HepG2 (cell line): ENCODE measurements around the gene CHCHD6.

Source experiments
- CTCF ChIP-seq: sonication (generic); formaldehyde crosslinking; IDR thresholded peaks from 2 replicates; pipeline ENCODE4 v1.5.0; 2020; ENCODE audit warnings: mild to moderate bottlenecking, missing genetic modification reagents, moderate library complexity
- EZH2 ChIP-seq: conservative IDR thresholded peaks from 2 replicates; pipeline ENCODE4 v1.6.1; 2012; ENCODE audit warnings: mild to moderate bottlenecking, low read depth, low read length, moderate library complexity
- FOXC1 ChIP-seq: sonication (generic); formaldehyde crosslinking; IDR thresholded peaks from 2 replicates; pipeline ENCODE4 v1.8.0; 2022; ENCODE audit warnings: mild to moderate bottlenecking, missing genetic modification reagents, borderline replicate concordance
- GPBP1L1 ChIP-seq: sonication (generic); formaldehyde crosslinking; IDR thresholded peaks from 2 replicates; pipeline ENCODE4 v1.5.0; 2020; ENCODE audit warnings: mild to moderate bottlenecking, missing genetic modification reagents
- KAT7 ChIP-seq: IDR thresholded peaks from 2 replicates; pipeline ENCODE4 v1.6.1; 2018; ENCODE audit warnings: borderline replicate concordance, missing compliant biosample characterization
- MAFK ChIP-seq, 2 experiments: IDR thresholded peaks in 1 of 2; conservative IDR thresholded peaks in 1 of 2; 2 replicates each; pipeline ENCODE4 v1.6.1; 2011; ENCODE audit warnings: improper control_type of control experiment in 2 of 2, low read length in 2 of 2
- POLR2AphosphoS2 ChIP-seq: IDR thresholded peaks from 2 replicates; pipeline ENCODE4 v1.6.1; 2011; ENCODE audit warnings: low read depth, low read length, improper control_type of control experiment
- SIN3A ChIP-seq: IDR thresholded peaks from 2 replicates; pipeline ENCODE4 v1.6.1; 2011; ENCODE audit warnings: low read depth, mild to moderate bottlenecking, control low read depth, low read length, borderline replicate concordance
- SP1 ChIP-seq, 2 experiments: fragments of 450-650 bp in 1 of 2; sonication (generic) in 1 of 2; formaldehyde crosslinking in 1 of 2; IDR thresholded peaks; 2 replicates each; pipeline versions ENCODE4 v1.4.0 to v1.6.1; 2016 to 2020; ENCODE audit warnings: missing genetic modification reagents in 1 of 2
- TERF1 ChIP-seq: sonication (generic); formaldehyde crosslinking; IDR thresholded peaks from 2 replicates; pipeline ENCODE4 v1.8.0; 2022; ENCODE audit warnings: mild to moderate bottlenecking, missing genetic modification reagents, moderate library complexity
- ZFP1 ChIP-seq: IDR thresholded peaks from 2 replicates; pipeline ENCODE4 v1.6.1; 2016
- ZNF619 ChIP-seq: sonication (generic); formaldehyde crosslinking; IDR thresholded peaks from 2 replicates; pipeline ENCODE4 v1.4.0; 2020; ENCODE audit warnings: mild to moderate bottlenecking, missing genetic modification reagents
- ZNF639 ChIP-seq: conservative IDR thresholded peaks from 2 replicates; pipeline ENCODE4 v1.6.1; 2018; ENCODE audit warnings: missing genetic modification reagents
- ZNF792 ChIP-seq: IDR thresholded peaks from 2 replicates; pipeline ENCODE4 v1.6.1; 2016

- TF ChIP-seq CTCF (CRISPR knock-in tag) (no peak), MAFK (conservative IDR thresholded peaks at IDR 0.05 in 1 of 2, IDR thresholded peaks at IDR 0.05 in 1 of 2; ENCODE audit: low read length in 2 of 2) (no peak), SP1 (IDR thresholded peaks at IDR 0.05) (no peak), SP1 (CRISPR knock-in tag; IDR thresholded peaks at IDR 0.05) (no peak), ZNF792 (CRISPR knock-in tag) (no peak), EZH2 (no peak), FOXC1 (CRISPR knock-in tag) (no peak), KAT7 (CRISPR knock-in tag) (no peak), TERF1 (CRISPR knock-in tag) (no peak), ZNF619 (CRISPR knock-in tag) (no peak), GPBP1L1 (CRISPR knock-in tag) (no peak), SIN3A (no peak), ZFP1 (CRISPR knock-in tag) (no peak), ZNF639 (CRISPR knock-in tag) (no peak), POLR2AphosphoS2 (no peak)
Measured at GRCh38 chr3:126748701-126749546, 44.9 kb downstream of the CHCHD6 start.
